B cell (primary cell): ENCODE results near the gene SLC25A39.

Experiments
- EZH2 ChIP-seq: IDR thresholded peaks from 2 replicates; pipeline ENCODE4 v1.6.1; 2012; ENCODE audit warnings: borderline replicate concordance, low read depth, mild to moderate bottlenecking, moderate library complexity, low read length; ENCODE audit not compliant: insufficient read depth, poor library complexity, severe bottlenecking
- TF ChIP-seq, protein P1 (sequence below): fragments of 200-600 bp; IDR thresholded peaks from one replicate; pipeline ENCODE4 v1.8.0; 2022; ENCODE audit warnings: antibody characterized with exemption, mild to moderate bottlenecking

DNA sequence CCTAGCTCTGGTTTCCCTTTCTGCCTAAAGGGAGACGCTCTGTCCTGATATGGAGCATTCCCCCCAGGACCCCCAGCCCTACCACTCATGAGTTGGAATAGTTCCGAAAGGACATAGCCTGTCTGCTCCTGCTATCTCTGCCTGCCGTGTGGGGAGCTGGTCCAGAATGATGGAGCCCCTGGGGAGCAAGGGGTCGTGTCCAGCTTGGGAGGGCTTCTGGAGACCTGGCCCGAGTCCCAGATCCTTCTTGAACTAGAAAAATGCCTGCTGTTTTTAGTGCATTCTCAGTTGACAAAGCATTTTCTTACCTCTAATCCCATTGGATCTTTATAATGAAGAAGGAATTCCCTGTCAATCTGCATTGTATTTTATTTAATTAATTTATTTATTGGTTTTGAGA lies 11.3 kb upstream of the SLC25A39 start:
- TF ChIP-seq, protein P1, sequence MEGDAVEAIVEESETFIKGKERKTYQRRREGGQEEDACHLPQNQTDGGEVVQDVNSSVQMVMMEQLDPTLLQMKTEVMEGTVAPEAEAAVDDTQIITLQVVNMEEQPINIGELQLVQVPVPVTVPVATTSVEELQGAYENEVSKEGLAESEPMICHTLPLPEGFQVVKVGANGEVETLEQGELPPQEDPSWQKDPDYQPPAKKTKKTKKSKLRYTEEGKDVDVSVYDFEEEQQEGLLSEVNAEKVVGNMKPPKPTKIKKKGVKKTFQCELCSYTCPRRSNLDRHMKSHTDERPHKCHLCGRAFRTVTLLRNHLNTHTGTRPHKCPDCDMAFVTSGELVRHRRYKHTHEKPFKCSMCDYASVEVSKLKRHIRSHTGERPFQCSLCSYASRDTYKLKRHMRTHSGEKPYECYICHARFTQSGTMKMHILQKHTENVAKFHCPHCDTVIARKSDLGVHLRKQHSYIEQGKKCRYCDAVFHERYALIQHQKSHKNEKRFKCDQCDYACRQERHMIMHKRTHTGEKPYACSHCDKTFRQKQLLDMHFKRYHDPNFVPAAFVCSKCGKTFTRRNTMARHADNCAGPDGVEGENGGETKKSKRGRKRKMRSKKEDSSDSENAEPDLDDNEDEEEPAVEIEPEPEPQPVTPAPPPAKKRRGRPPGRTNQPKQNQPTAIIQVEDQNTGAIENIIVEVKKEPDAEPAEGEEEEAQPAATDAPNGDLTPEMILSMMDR = no peak
- TF ChIP-seq EZH2 = no peak
